Astrocyte (in vitro differentiated cells and primary cell): Measurements from ENCODE around the gene PROSER2. TPM values are rescaled to one million over a fixed set of nuclear protein-coding genes. Genes with fewer than 3 reads are reported as not detected.

Experiments
- DNase-seq: peaks from one replicate; pipeline ENCODE4 v3.0.0-alpha.2; 2010; ENCODE audit warnings: low read depth
- FAIRE-seq: peaks from 2 replicates; lab custom pipeline; 2011; peaks lifted over from hg19 to GRCh38; lab: Jason Lieb, UNC
- H2AFZ ChIP-seq: 2 replicates; pipeline ENCODE4 v1.6.0; 2012; ENCODE audit warnings: low read depth, low read length, inconsistent platforms
- H3K27ac ChIP-seq: 2 replicates; pipeline ENCODE4 v1.5.1; 2011; ENCODE audit warnings: low read depth, low read length, inconsistent platforms
- H3K27me3 ChIP-seq: 2 replicates; pipeline ENCODE4 v1.6.0; 2011; ENCODE audit warnings: low read length, inconsistent platforms; ENCODE audit not compliant: insufficient read depth
- H3K36me3 ChIP-seq: 2 replicates; pipeline ENCODE4 v1.5.1; 2011; ENCODE audit warnings: low read length, inconsistent platforms; ENCODE audit not compliant: insufficient read depth
- H3K4me1 ChIP-seq: 2 replicates; pipeline ENCODE4 v1.5.1; 2011; ENCODE audit warnings: low read length, inconsistent platforms; ENCODE audit not compliant: insufficient read depth
- H3K4me2 ChIP-seq: 2 replicates; pipeline ENCODE4 v1.6.0; 2012; ENCODE audit warnings: low read length, inconsistent platforms
- H3K4me3 ChIP-seq: 2 replicates; pipeline ENCODE4 v1.5.1; 2011; ENCODE audit warnings: low read depth, mild to moderate bottlenecking, low read length, inconsistent platforms; ENCODE audit not compliant: insufficient read depth
- H3K79me2 ChIP-seq: 2 replicates; pipeline ENCODE4 v1.6.0; 2012; ENCODE audit warnings: mild to moderate bottlenecking, low read length, inconsistent platforms; ENCODE audit not compliant: insufficient read depth
- H3K9ac ChIP-seq: 2 replicates; pipeline ENCODE4 v1.6.0; 2012; ENCODE audit warnings: mild to moderate bottlenecking, low read length, inconsistent platforms
- H3K9me3 ChIP-seq: 2 replicates; pipeline ENCODE4 v1.5.1; 2012; ENCODE audit warnings: low read depth, mild to moderate bottlenecking, low read length, inconsistent platforms; ENCODE audit not compliant: insufficient read depth
- H4K20me1 ChIP-seq: 2 replicates; pipeline ENCODE4 v1.6.0; 2012; ENCODE audit warnings: low read length, inconsistent platforms; ENCODE audit not compliant: insufficient read depth
- H3K27ac Mint-ChIP-seq: one replicate; pipeline ENCODE4 v1.8.0; 2021; ENCODE audit warnings: mild to moderate bottlenecking, mixed read lengths; ENCODE audit not compliant: unreplicated experiment
- H3K27me3 Mint-ChIP-seq: one replicate; pipeline ENCODE4 v1.8.0; 2021; ENCODE audit warnings: low read depth, mixed read lengths; ENCODE audit not compliant: unreplicated experiment
- H3K36me3 Mint-ChIP-seq: one replicate; pipeline ENCODE4 v1.8.0; 2021; ENCODE audit warnings: low read depth, mixed read lengths; ENCODE audit not compliant: unreplicated experiment
- H3K4me1 Mint-ChIP-seq: one replicate; pipeline ENCODE4 v1.8.0; 2021; ENCODE audit warnings: low read depth, mixed read lengths; ENCODE audit not compliant: unreplicated experiment
- H3K4me3 Mint-ChIP-seq: one replicate; pipeline ENCODE4 v1.8.0; 2021; ENCODE audit warnings: mild to moderate bottlenecking, moderate library complexity, mixed read lengths; ENCODE audit not compliant: unreplicated experiment
- H3K9me3 Mint-ChIP-seq: one replicate; pipeline ENCODE4 v1.8.0; 2021; ENCODE audit warnings: mild to moderate bottlenecking, mixed read lengths; ENCODE audit not compliant: unreplicated experiment
- CTCF ChIP-seq: IDR thresholded peaks from 2 replicates; pipeline ENCODE4 v1.5.1; 2011; ENCODE audit warnings: low read depth, mild to moderate bottlenecking, inconsistent platforms, low read length, moderate library complexity; ENCODE audit not compliant: insufficient read depth
- EZH2 ChIP-seq: IDR thresholded peaks from 2 replicates; pipeline ENCODE4 v1.6.1; 2012; ENCODE audit warnings: mild to moderate bottlenecking, low read length, inconsistent platforms; ENCODE audit not compliant: insufficient read depth
- total RNA-seq: library from RNA; stranded (reverse); gene quantifications from 2 replicates; pipeline ENCODE4 v1.2.1, GENCODE V29; 2021

Gene PROSER2
- total RNA-seq, 1 donor from 2014 or later = 12.1 TPM

DNA sequence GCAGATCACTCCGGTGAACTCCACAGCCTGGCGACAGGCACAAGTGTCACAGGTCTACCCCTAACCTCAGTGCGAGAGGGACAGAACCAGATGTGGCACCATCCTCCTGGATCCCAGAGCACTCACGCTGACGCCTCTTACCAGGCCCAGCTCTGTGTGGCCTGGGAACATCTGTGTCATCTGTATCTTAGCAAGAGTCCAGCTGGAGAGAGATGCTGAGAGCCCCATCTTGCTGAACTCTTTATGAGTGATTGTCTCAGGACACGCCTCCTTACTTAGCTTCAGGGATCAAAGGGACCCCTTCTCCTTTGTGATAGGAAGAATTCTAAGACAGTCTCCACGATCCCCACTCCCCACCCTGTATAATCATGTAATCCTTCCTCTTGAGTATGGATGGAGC is 10.0 kb upstream of the PROSER2 start:
- Histone ChIP-seq H3K4me1 (peaks cover 7% of the 10 kb centered on the region), H3K9ac (no peak overlapping the region), H3K36me3 (no peaks in the 10 kb centered on the region), H3K4me2 (no peak overlapping the region), H3K27me3 (no peaks in the 10 kb centered on the region), H3K4me3 (no peak overlapping the region), H3K27ac (no peak overlapping the region), H3K9me3 (no peaks in the 10 kb centered on the region), H3K79me2 (no peaks in the 10 kb centered on the region), H4K20me1 (no peaks in the 10 kb centered on the region), H2AFZ (no peak overlapping the region)
- no peaks in the 10 kb centered on the region for H3K36me3 Mint-ChIP-seq
- H3K27ac Mint-ChIP-seq = no peak overlapping the region
- TF ChIP-seq EZH2 (no peak), CTCF (no peak)
- peaks cover 5% of the 10 kb centered on the region for H3K4me1 Mint-ChIP-seq
- no peak for DNase-seq
- no peaks in the 10 kb centered on the region for H3K9me3 Mint-ChIP-seq
- no peak overlapping the region for H3K4me3 Mint-ChIP-seq
- no peak for FAIRE-seq
- H3K27me3 Mint-ChIP-seq = peaks cover 2% of the 10 kb centered on the region

- Histone ChIP-seq H3K36me3 (no peaks in the 10 kb centered on the region), H3K27me3 (no peaks in the 10 kb centered on the region), H3K4me2 (no peak overlapping the region), H3K27ac (no peak overlapping the region), H4K20me1 (no peaks in the 10 kb centered on the region), H3K9ac (no peak overlapping the region), H3K4me1 (peaks cover 7% of the 10 kb centered on the region), H2AFZ (peak overlapping the region; percentile 70), H3K4me3 (no peak overlapping the region), H3K79me2 (no peaks in the 10 kb centered on the region), H3K9me3 (no peaks in the 10 kb centered on the region)
- FAIRE-seq (no peak), DNase-seq (no peak)
- no peaks in the 10 kb centered on the region for H3K9me3 Mint-ChIP-seq
- H3K27me3 Mint-ChIP-seq = peaks cover 2% of the 10 kb centered on the region
- no peaks in the 10 kb centered on the region for H3K36me3 Mint-ChIP-seq
- H3K4me1 Mint-ChIP-seq = peaks cover 5% of the 10 kb centered on the region
- H3K27ac Mint-ChIP-seq = no peak overlapping the region
- no peak for TF ChIP-seq EZH2
- no peak for TF ChIP-seq CTCF
- H3K4me3 Mint-ChIP-seq = no peak overlapping the region
These were observed 9.1 kb upstream of the PROSER2 start for GRCh38 chr10:11813855-11814567.

- no peak overlapping the region for H3K9ac ChIP-seq
- FAIRE-seq (no peak), DNase-seq (no peak)
- no peak overlapping the region for H3K4me3 Mint-ChIP-seq
- H3K27me3 Mint-ChIP-seq = no peaks in the 10 kb centered on the region
- no peak for TF ChIP-seq CTCF
- TF ChIP-seq EZH2 = no peak
- no peak overlapping the region for H3K4me3 ChIP-seq
- H3K36me3 Mint-ChIP-seq = peaks cover under 1% of the 10 kb centered on the region
- no peaks in the 10 kb centered on the region for H3K79me2 ChIP-seq
- no peaks in the 10 kb centered on the region for H3K9me3 ChIP-seq
- H3K27ac Mint-ChIP-seq = no peak overlapping the region
- H3K36me3 ChIP-seq = no peaks in the 10 kb centered on the region
- no peak overlapping the region for H3K4me2 ChIP-seq
- no peak overlapping the region for H2AFZ ChIP-seq
- H3K27me3 ChIP-seq = no peaks in the 10 kb centered on the region
- no peaks in the 10 kb centered on the region for H3K9me3 Mint-ChIP-seq
- H3K4me1 ChIP-seq = peaks cover 3% of the 10 kb centered on the region
- H3K27ac ChIP-seq = no peak overlapping the region
- H4K20me1 ChIP-seq = no peaks in the 10 kb centered on the region
- peaks cover 2% of the 10 kb centered on the region for H3K4me1 Mint-ChIP-seq
These were observed 4.1 kb upstream of the PROSER2 start for GRCh38 chr10:11819027-11819426.
